Hepatic stellate cell (primary cell): ENCODE results near the gene SIAH1.
"Not testable (repeated sequence)": the region's sequence is repeated elsewhere in the genome, so short reads cannot be mapped to it uniquely, and the experiment has no call there.

Source experiments
- DNase-seq: peaks from one replicate; pipeline ENCODE4 v3.0.0; 2011; ENCODE audit warnings: low spot score

Gene SIAH1

DNA sequence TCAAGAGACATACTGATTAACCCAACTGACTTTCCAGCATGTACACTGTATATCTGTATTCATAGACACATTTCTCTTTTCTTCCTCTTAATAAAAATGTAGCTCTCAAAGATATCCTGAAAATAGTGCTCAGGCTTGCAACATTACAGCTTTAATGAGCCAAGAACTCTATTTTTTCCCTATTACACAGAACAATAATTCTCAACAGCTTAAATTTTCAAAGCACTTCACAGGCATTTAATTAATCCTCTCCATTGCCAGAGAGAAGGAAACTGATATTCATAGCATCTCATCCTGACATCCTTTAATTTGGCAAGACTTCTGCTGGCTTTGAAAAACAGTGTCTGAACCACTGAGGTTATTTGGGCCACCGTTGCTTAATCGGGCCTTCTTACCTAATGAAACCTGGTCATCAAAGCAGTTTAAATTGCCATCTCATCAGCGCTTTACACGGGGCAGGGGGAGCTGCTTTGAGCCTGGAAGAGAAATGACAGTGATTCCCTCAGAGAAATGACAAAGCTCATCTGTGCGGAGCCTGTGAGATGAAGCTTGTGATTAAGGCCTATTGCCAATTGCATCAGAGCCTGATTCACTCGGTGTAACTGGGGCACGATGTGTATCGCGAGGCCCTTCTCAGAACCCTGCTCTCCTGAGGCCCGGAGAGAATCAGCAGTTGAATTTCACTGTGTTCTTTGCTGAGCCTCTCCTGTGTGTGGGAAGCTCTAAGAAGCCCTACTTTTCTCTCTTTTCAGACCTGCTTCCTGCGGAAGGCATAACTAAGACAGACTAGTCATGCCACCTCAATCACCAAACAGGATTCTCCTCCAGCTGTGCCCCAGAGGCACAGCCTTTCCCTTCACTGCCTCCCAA is 8.5 kb upstream of the SIAH1 start:
- no peak for DNase-seq

DNA sequence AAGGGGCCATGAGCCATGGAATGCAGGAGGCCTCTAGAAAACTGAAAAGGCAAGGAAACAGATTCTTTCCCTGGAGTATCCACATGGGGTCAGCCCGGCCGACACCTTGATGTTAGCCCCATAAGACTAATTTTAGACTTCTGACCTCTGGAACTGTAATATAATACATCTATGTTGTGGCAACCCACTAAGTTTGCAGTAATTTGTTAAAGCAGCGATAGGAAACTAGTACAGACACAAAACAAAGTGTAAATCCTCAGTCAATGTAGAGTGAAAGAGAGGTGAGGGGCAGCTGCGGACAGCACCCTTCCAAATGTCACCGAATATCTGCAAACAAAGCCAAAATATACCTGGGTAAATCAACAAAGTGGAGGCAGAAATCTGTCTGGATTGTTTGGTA is 7.2 kb upstream of the SIAH1 start:
- no peak for DNase-seq

- DNase-seq: no peak
These were observed 1.5 kb upstream of the SIAH1 start for GRCh38 chr16:48386559-48387312.

DNA sequence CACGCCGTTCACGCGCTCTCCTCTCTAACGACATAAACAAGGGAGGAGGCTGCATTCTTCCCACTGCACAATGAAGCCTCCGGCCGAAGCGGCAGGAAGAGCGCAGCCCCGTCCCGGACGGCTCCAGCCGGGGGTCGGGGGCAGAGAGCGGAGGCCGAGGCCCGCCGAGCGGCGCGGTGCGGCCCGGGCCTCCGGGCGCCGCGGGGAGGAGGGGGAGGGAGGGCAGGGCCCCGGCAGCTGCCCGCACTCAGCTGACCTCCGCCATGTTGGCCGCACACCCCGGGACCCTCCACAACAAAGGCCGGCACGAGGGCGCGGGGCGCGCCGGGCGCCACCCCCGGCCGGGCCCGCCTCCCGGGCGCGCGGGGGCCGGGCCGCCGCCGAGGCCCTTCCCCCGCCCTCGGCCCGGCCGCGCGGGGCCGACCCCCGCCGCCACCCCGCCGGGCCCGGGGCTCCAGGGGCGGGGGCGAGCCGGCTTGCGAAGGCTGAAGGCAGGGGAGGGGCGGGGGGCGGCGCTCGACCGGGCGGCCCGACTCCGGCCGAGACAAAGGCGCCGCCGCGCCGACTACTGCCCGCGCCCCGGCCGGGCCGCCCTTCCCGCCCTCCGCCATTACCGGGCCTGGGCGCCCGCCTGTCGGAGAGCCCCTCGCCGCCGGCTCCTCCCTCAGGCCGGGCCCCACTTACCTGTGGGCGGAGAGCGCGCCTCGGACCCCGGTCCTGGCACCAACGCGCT is 527 bp downstream of the SIAH1 start:
- DNase-seq: peak; percentile 61

GRCh38 chr16:48383877-48384519 is 1.2 kb downstream of the SIAH1 start:
- DNase-seq: no peak

- DNase-seq: peak; percentile 25
These were observed 2.0 kb downstream of the SIAH1 start for GRCh38 chr16:48383009-48383876.

GRCh38 chr16:48382131-48382530 is 3.1 kb downstream of the SIAH1 start:
- no peak for DNase-seq

DNA sequence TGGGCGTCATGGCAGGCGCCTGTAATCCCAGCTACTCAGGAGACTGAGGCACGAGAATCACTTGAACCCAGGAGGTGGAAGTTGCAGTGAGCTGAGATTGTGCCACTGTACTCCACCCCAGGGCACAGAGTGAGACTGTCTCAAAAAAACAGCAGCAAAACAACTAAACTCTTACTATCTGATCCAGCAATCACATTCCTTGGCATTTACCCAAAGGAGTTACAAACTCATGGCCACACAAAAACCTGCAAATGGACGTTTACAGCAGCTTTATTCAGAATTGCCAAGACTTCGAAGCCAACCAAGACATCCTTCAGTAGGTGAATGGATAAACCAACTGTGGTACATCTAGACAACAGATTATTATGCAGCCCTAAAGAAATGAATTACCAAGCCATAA is 4.0 kb downstream of the SIAH1 start:
- no peak for DNase-seq

GRCh38 chr16:48378836-48379235 is 6.4 kb downstream of the SIAH1 start:
- no peak for DNase-seq

GRCh38 chr16:48378276-48378675 is 6.9 kb downstream of the SIAH1 start:
- no peak for DNase-seq

DNA sequence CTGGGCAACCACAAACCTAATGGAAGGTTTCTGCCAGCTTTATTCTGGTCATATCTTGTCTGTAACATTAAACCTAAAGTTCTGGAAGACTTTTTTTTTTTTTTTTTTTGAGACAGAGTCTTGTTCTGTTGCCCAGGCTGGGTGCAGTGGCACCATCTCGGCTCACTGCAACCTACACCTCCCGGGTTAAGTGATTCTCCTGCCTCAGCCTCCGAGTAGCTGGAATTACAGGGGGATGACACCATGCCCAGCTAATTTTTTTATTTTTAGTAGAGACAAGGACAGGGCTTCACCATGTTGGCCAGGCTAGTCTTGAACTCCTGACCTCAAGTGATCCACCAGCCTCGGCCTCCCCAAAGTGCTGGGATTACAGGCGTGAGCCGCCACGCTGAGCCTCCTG is 7.9 kb downstream of the SIAH1 start:
- not testable (repeated sequence) for DNase-seq

DNA sequence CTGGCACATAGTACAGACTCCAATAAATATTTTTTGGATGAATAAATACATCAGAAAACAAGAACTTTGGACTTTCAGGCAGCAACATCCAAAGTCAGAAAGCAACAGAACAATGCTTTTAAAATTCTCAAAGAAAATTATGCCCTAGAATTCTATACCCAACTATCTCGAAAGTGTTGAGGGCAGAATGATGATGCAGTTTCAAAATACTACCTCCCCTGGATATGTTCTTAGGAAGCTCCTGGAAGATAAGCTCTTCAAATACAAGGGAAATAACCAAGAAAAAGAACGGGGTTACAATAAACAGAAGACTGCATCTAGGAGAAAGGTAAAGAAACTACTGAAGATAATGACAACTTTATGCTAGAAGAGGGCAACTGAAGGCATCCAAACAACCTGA is 11.0 kb downstream of the SIAH1 start:
- no peak for DNase-seq

- DNase-seq: no peak
These were observed 11.8 kb downstream of the SIAH1 start for GRCh38 chr16:48373258-48374029.

DNA sequence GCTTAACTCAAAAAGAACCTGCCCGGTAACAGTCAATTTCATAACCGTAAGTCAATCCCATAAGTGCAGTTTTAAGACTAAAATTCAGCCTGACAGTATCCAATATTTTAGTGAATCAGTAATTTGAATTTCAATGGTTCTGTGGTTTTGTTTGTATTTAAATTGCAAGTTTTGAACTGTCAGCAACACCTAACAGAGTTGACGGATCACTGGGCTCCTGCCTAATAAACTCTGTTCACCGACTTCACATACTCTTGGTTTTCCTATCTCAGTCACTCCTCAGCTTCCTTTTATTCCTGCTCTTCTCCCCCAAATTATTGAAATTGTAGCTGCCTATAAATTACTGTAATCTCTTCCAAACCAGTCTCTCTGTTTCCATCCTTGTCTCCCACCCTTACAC is 12.5 kb downstream of the SIAH1 start:
- no peak for DNase-seq

- no peak for DNase-seq
These were observed 13.8 kb downstream of the SIAH1 start for GRCh38 chr16:48371393-48371780.

- not testable (repeated sequence) for DNase-seq
These were observed 14.4 kb downstream of the SIAH1 start for GRCh38 chr16:48370668-48371392.

DNA sequence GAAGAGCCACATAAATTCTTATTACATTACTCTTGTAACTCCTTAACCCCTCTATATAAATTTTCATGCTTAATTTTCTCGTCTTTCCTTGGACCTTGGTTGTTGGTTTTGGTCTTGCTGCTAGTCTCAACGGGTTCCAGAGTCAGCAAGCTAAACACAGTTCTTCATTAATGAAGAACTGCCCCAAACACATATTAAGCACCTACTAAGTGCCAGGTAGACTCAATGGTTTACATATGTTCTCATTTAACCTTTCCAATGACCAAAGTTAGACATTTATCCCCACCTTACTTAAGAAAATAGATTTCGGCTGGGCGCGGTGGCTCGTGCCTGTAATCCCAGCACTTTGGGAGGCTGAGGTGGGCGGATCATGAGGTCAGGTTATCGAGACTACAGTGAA is 15.0 kb downstream of the SIAH1 start:
- no peak for DNase-seq

DNA sequence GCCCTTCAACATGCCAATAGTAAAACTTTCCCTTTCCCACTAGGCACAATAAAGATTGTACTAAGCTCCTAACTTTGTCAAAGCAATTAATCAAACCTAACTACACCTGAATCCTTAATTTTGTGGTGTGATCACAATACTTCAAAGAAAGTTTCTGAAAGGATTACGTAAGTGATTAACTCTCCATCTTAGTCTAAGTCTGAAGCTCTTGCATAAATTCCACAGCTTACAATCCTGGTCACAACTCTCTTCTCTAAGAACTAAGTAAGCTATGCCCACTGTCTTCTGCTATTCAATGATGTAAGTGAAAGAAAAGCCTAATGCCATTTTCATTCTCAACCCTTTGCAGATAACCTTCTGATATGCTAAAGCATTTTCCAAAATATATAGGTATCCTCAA is 15.4 kb downstream of the SIAH1 start:
- no peak for DNase-seq

DNA sequence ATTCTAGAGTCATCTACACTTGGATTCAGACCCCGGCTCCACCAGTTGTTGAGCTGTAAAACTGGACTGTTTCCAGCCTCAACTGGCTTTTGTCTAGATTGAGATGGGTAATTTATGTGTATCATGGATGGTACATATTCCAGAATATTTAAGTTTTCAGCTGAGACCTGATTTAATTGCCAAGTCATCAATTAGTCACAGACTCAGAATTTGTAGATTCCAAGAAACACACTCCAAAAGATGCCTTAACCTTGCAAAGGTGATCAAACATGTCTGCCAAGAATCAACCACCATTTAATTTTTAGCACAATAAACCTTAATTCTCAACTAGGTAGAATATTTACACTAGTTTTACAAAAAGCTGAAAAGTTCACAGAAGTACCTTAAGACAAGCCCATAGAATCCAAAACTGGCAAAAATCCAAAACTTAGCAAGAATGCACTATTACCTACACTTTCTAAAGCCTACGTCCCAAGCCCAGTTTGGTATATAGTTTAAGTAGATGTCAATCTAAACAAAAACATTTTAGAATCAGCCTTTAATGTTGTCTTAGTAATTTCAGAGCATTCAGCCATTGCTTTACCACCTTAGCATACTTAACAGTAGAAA is 17.7 kb downstream of the SIAH1 start:
- DNase-seq: no peak
